ENCODE measurements around the gene SLC25A15.
"Not testable (repeated sequence)": the region's sequence is repeated elsewhere in the genome, so short reads cannot be mapped to it uniquely, and the experiment has no call there.

Gene SLC25A15

GRCh38 chr13:40782971-40783370 lies 6.4 kb upstream of the SLC25A15 start:
- not testable (repeated sequence) for DNase-seq

DNA sequence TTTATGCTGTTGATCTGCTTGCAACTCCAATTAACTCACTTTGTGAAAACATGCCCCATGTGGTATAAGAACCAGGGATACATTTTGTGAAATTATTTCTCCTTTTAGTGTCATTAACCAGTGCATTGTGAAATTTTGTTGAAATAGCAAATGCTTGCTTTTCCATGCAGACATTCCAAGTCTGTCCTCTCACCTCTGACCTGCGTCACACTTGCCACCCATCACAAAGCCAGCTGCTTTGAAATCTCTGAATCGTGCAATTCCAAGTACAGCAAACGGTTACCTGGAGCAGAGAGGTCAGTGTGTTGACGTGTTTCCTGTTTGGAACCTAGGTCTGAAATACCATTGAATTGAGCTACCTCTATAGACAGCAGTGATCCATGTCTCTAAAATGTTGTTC lies 4.9 kb upstream of the SLC25A15 start:
- DNase-seq: no peak

DNA sequence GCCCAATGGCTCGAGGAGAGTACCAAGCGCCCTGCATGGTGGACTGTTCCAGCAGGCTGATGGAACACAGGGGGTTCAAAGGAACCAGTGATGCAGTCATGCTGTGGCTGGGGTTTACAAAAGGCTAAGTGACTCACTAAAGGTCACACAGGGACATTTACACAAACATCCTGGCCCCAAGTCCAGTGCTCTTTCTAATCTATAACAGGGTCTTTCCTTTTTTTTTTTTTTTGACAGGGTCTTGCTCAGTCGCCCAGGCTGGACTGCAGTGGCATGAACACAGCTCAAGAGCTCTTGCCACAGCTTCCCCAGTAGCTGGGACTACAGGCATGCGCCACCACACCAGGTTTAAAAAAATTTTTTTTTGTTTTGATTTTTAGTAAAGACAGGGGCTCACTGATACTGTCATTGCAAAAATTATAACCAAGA lies 2.8 kb upstream of the SLC25A15 start:
- DNase-seq: no peak

DNA sequence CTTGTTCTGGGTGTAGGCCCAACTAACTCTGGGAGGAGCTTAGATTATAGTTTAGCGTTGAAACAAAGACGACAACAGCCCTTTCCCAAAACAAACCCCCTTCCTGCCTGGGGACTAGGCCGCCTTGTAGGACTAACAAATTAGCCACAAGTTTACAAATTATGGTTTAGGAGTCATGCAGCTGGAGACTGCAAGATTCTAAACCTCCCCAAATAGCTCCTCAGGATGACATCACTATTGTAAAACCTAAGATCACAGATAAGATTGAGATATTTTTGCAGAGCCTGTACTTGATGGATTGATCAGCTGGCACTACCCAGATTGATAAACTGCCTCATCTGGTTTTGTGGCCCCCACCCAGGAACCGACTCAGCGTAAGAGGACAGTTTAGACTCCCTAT lies 2.3 kb upstream of the SLC25A15 start:
- DNase-seq: no peak

DNA sequence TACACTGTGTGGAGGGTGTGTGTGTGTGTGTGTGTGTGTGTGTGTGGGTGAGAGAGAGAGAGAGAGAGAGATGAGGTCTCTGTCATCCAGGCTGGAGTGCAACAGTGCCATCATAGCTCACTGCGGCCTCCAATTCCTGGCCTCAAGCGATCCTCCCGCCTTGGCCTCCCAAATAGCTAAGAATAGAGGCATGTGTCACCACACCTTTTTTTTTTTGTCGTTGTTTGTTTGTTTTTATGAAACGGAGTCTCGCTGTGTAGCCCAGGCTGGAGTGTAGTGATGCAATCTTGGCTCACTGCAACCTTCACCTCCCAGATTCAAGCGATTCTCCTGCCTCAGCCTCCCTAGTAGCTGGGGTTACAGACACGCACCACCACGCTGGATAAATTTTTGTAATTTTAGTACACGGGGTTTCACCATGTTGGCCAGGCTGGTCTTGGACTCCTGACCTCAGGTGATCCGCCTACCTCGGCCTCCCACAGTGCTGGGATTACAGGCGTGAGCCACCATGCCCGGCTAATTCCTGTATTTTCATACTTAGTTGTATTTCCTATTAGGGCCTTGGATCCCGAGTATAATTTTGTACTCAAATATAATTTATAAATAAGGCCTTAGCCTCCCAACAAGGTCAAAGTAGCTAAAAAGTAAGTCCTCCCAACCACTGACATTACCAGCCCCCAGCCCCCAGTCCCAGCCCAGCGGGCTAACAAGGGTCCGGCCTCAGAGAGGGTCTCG lies 704 bp upstream of the SLC25A15 start:
- DNase-seq: not testable (repeated sequence)

- DNase-seq: no peak
Measured at GRCh38 chr13:40790154-40790616, 774 bp downstream of the SLC25A15 start.

DNA sequence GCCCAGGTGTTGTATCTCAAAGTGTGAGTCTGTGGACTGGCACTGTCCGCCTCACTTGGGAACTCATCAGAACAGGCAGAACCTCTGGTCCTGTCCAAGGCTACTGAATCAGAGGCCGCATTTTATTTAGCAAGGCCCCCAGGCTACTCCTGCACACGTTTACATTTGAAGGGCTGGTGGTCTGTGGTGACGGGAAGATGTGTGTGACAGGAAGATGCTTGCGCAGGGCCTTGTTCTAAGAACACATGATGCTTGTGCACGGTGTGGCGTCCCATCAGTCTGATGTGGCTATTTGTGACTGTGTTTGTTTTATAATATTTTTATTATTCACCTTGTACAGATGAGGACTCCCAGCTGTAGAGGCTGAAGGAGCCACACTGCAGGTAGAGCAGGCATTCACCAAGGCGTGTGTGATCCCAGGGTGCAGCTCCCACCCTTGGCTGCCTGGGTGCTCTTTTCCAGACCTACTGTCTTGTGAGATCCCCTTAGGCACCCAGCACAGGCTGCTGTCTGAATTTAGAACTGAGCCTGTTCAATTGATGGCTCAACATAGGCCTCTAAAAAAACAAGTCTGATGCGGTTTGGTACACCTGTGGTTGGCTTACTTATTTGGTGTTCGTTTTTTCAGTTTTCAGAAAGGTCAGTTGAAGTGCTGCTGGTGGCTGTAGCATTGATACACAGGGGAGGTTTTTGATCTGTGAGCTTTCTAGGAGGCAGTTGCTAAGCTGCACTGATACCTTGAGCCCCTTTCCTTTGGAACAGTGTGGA lies 3.1 kb downstream of the SLC25A15 start:
- DNase-seq: no peak

DNA sequence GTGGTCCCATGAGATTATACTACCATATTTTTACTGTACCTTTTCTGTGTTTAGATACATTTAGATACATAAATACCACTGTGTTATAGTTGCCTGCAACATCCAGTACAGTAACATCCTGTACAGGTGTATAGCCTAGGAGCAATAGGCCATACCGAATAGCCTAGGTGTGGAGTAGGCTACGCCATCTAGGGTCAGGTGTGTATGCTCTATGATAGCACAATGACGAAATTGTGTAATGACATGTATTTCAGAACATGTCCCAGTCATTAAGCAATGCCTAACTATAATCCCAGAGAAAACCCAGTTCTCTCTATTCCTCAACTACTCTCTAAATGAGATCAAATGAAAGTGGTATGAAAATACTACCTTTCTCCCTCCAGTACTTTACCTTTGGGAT lies 3.9 kb downstream of the SLC25A15 start:
- no peak for DNase-seq

- DNase-seq: no peak
Measured at GRCh38 chr13:40794414-40795368, 5.3 kb downstream of the SLC25A15 start.

DNA sequence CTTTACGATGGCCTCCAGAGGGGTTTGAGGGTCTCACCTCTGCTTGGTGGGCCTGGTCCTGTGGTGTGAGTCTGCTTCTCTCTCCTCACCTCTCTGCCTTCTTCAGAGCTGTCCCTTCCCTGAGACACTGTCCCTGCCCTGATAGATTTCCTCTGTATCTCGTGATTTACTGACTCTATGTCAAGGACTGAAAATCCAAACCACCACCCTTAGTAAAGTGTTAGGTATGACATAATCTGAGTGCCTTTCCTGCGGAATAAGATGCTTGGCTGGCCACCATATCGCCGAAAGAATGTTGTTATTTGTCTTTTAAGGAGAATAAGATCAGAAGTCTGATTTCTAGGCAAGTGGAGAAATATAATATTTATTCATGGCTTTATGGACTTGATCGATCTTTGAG lies 7.2 kb downstream of the SLC25A15 start:
- no peak for DNase-seq

- DNase-seq: no peak
Measured at GRCh38 chr13:40798380-40798779, 9.0 kb downstream of the SLC25A15 start.

DNA sequence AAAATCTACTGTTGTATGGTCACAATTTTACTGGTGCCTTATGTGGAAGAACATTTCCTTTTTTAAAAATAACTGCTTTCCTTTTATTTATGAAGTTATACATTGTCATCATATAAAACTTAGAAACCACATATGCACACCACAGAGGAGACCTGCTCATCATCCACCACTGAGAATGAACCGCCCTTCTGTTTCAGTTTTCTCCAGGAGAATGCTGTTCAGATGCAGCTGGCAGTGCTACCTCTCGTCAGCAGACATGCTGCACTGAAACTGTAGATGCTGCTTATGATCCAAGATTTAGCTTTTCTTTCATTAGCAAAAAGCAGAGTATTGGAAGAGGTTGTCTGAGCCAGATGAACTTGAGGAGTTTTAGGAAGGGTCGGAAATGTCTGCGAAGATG lies 10.1 kb downstream of the SLC25A15 start:
- no peak for DNase-seq

GRCh38 chr13:40800559-40800958 lies 11.1 kb downstream of the SLC25A15 start:
- DNase-seq: no peak

- no peak for DNase-seq
Measured at GRCh38 chr13:40801255-40802217, 12.1 kb downstream of the SLC25A15 start.

DNA sequence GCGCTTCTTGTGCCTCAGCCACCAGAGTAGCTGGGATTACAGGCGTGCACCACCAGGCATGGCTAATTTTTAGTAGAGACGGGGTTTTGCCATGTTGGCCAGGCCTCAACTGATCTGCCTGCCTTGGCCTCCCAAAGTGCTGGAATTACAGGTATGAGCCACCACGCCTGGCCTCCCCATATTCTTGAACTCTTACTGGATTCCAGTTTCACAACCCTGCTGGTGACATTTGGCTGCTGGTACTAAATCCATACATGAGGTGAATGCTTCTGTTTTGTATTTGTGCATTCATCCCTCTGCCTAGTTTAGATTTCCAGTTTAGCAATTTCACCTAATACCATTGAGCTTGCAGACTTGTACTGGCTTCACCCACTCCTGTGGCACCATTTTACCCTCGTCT lies 13.9 kb downstream of the SLC25A15 start:
- DNase-seq: no peak

- DNase-seq: no peak
Measured at GRCh38 chr13:40806241-40806640, 16.8 kb downstream of the SLC25A15 start.

DNA sequence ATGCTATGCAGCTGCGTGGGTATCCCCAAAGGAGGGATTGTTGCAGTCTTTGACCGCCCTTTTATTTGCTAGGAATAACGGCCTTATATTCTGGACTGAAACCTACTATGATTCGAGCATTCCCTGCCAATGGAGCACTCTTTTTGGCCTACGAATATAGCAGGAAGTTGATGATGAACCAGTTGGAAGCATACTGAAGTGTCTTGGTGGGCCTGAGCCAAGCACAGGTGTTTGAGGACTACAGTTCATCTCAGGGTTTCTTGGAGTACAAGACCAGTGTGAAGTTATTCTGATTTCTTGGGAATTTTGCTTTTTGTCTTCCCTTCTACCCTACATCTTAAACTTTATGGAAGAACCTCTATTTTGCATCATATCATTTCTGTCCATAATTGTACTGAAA lies 20.1 kb downstream of the SLC25A15 start:
- no peak for DNase-seq

- no peak for DNase-seq
Measured at GRCh38 chr13:40812102-40812501, 22.7 kb downstream of the SLC25A15 start.

- DNase-seq: no peak
Measured at GRCh38 chr13:40812724-40813445, 23.5 kb downstream of the SLC25A15 start.

- peak; percentile 20 for DNase-seq
Measured at GRCh38 chr13:40813667-40814454, 24.4 kb downstream of the SLC25A15 start.
